Left lung (tissue), 10 donors: ENCODE measurements around the gene CDK18. TPM values are rescaled to one million over a fixed set of nuclear protein-coding genes. Genes with fewer than 3 reads are reported as not detected.

Experiments
- ATAC-seq: fragments of 200-7000 bp; cut with Tn5 transposase; one replicate; pipeline ENCODE4 v1.9.1; 2020; ENCODE audit warnings: moderate library complexity
- DNase-seq, 4 donors: peaks; one replicate each; pipeline ENCODE4 v3.0.0-alpha.2; 2013 to 2020
- H3K27ac ChIP-seq, 2 donors: fragments of 200-600 bp; sonication (generic) in 1 of 2; one replicate each; pipeline versions ENCODE4 v1.5.0 to v1.8.0; 2020 to 2021
- H3K27me3 ChIP-seq, 2 donors: fragments of 200-600 bp; sonication (generic) in 1 of 2; one replicate each; pipeline versions ENCODE4 v1.5.0 to v1.8.0; 2020 to 2021
- H3K36me3 ChIP-seq, 2 donors: fragments of 200-600 bp; sonication (generic) in 1 of 2; one replicate each; pipeline versions ENCODE4 v1.5.0 to v1.8.0; 2020 to 2021
- H3K4me1 ChIP-seq, 2 donors: fragments of 200-600 bp; one replicate each; pipeline ENCODE4 v1.8.0; 2021
- H3K4me3 ChIP-seq, 2 donors: fragments of 200-600 bp; sonication (generic) in 1 of 2; one replicate each; pipeline versions ENCODE4 v1.5.0 to v1.8.0; 2020 to 2021; ENCODE audit warnings: mild to moderate bottlenecking in 1 of 2
- H3K9me3 ChIP-seq, 2 donors: fragments of 200-600 bp; sonication (generic) in 1 of 2; one replicate each; pipeline versions ENCODE4 v1.5.0 to v1.8.0; 2020 to 2021
- CTCF ChIP-seq, 2 donors: fragments of 200-600 bp; sonication (generic) in 1 of 2; IDR thresholded peaks; one replicate each; pipeline versions ENCODE4 v1.5.0 to v1.8.0; 2021; ENCODE audit warnings: antibody characterized with exemption in 2 of 2
- intact Hi-C, 2 donors: fragments of 100-400 bp; cut with DNase I; formaldehyde crosslinking; loops; one replicate each; pipeline versions ENCODE4 v1.11.2 to v1.14.2; 2022
- polyA plus RNA-seq, 6 donors: library from polyadenylated mRNA; unstranded; fragments of 120-200 nt; gene quantifications; one replicate each; pipeline ENCODE4 v1.2.1, GENCODE V29; 2013; ENCODE audit not compliant: insufficient read length in 6 of 6
- total RNA-seq, 2 donors: library from RNA; stranded (reverse); fragmentation: NEBNext Ultra II Directional; extraction: Animal tissue kit (Norgen Biotek cat#: 25700); gene quantifications; one replicate each; pipeline ENCODE4 v1.2.1, GENCODE V29; 2021
- donor health status: DM: no; HTN: yes; CAD: no.
- donor health status: DM: no; HTN: no; CAD: no.

Gene CDK18
- total and polyA plus RNA-seq, 8 donors: 18.5 to 30.1 (median 23.4) TPM

- DNase-seq (peak in 3 of 4 donors; percentile 46 to 80 (median 52)), ATAC-seq (peak; percentile 93)
- Histone ChIP-seq H3K36me3 (no peaks in the 10 kb centered on the region), H3K4me3 (no peak overlapping the region), H3K27ac (no peak overlapping the region), H3K9me3 (no peaks in the 10 kb centered on the region), H3K27me3 (peaks cover 0 to 59% of the 10 kb centered on the region in 2 donors), H3K4me1 (no peaks in the 10 kb centered on the region)
- intact Hi-C loops: loop anchor here in 1 of 2 donors (5.0 to 10.0 kb wide), 2 partner anchors 37 to 130 kb away; partner anchors contain the start of gene KLHDC8A
- TF ChIP-seq CTCF (IDR thresholded peaks at IDR 0.05): peak; percentile 95 to 99
Observed at GRCh38 chr1:205484985-205485967, 19.2 kb upstream of the CDK18 start.

GRCh38 chr1:205486258-205486657 lies 18.2 kb upstream of the CDK18 start:
- intact Hi-C loops: loop anchor here in 1 of 2 donors (5.0 to 10.0 kb wide), 2 partner anchors 36 to 131 kb away; partner anchors contain the start of gene KLHDC8A

GRCh38 chr1:205488074-205488723 lies 16.3 kb upstream of the CDK18 start:
- no peaks in the 10 kb centered on the region for H3K9me3 ChIP-seq
- DNase-seq (peak in 2 of 4 donors; percentile 41 to 79), ATAC-seq (peak; percentile 83)
- peak; percentile 69 to 75 for TF ChIP-seq CTCF (IDR thresholded peaks at IDR 0.05)
- H3K4me1 ChIP-seq: peaks cover 3 to 6% of the 10 kb centered on the region in 2 donors
- no peak overlapping the region for H3K27ac ChIP-seq
- peaks cover 0 to 54% of the 10 kb centered on the region in 2 donors for H3K27me3 ChIP-seq
- no peaks in the 10 kb centered on the region for H3K36me3 ChIP-seq
- intact Hi-C loops: loop anchor here in 1 of 2 donors (5.0 to 10.0 kb wide), 2 partner anchors 34 to 133 kb away; partner anchors contain the start of gene KLHDC8A
- no peak overlapping the region for H3K4me3 ChIP-seq

More at GRCh38 chr1:205486258-205486657, 18.2 kb upstream of the CDK18 start:
- TF ChIP-seq CTCF (IDR thresholded peaks at IDR 0.05): no peak
- no peak overlapping the region for H3K27ac ChIP-seq
- no peaks in the 10 kb centered on the region for H3K9me3 ChIP-seq
- no peak overlapping the region for H3K4me3 ChIP-seq
- H3K4me1 ChIP-seq: no peaks in the 10 kb centered on the region
- no peak for DNase-seq
- peaks cover 0 to 54% of the 10 kb centered on the region in 2 donors for H3K27me3 ChIP-seq
- ATAC-seq: no peak
- H3K36me3 ChIP-seq: no peaks in the 10 kb centered on the region

- ATAC-seq (no peak), DNase-seq (no peak)
- H3K9me3 ChIP-seq: no peaks in the 10 kb centered on the region
- H3K4me1 ChIP-seq: peaks cover 3 to 14% of the 10 kb centered on the region in 2 donors
- H3K36me3 ChIP-seq: no peaks in the 10 kb centered on the region
- no peak overlapping the region for H3K4me3 ChIP-seq
- H3K27me3 ChIP-seq: peaks cover 0 to 46% of the 10 kb centered on the region in 2 donors
- TF ChIP-seq CTCF (IDR thresholded peaks at IDR 0.05): no peak
- intact Hi-C loops: no loop called here
- H3K27ac ChIP-seq: no peak overlapping the region
Observed at GRCh38 chr1:205491794-205492193, 12.7 kb upstream of the CDK18 start.
